Neural progenitor cell (in vitro differentiated cells): ENCODE results near the gene HLF. TPM values are rescaled to one million over a fixed set of nuclear protein-coding genes. Genes with fewer than 3 reads are reported as not detected.

ENCODE experiments used
- DNase-seq: peaks from one replicate; pipeline ENCODE4 v3.0.0-alpha.2; 2016; ENCODE audit warnings: low spot score
- H2AFZ ChIP-seq: fragments of 200-600 bp; sonication (generic); replicated peaks from 2 replicates; pipeline ENCODE4 v1.6.1; 2016; ENCODE audit warnings: antibody characterized with exemption
- H3F3A ChIP-seq: fragments of 200-600 bp; sonication (generic); 2 replicates; pipeline ENCODE4 v1.6.1; 2016; ENCODE audit warnings: antibody characterized with exemption, low read depth
- H3K27ac ChIP-seq: fragments of 200-600 bp; sonication (generic); 2 replicates; pipeline ENCODE4 v1.5.1; 2016; ENCODE audit warnings: mild to moderate bottlenecking
- H3K27me3 ChIP-seq: fragments of 200-600 bp; sonication (generic); 2 replicates; pipeline ENCODE4 v1.6.1; 2016; ENCODE audit warnings: mild to moderate bottlenecking, moderate library complexity
- H3K36me3 ChIP-seq: fragments of 200-600 bp; sonication (generic); 2 replicates; pipeline ENCODE4 v1.5.1; 2016
- H3K4me1 ChIP-seq: fragments of 200-600 bp; sonication (generic); 2 replicates; pipeline ENCODE4 v1.6.1; 2016; ENCODE audit warnings: mixed run types
- H3K4me2 ChIP-seq: fragments of 200-600 bp; sonication (generic); 2 replicates; pipeline ENCODE4 v1.6.1; 2016
- H3K4me3 ChIP-seq: fragments of 200-600 bp; sonication (generic); 2 replicates; pipeline ENCODE4 v1.5.1; 2016
- H3K79me2 ChIP-seq: fragments of 200-600 bp; sonication (generic); 2 replicates; pipeline ENCODE4 v1.6.1; 2016; ENCODE audit warnings: low read depth
- H3K9ac ChIP-seq: fragments of 200-600 bp; sonication (generic); 2 replicates; pipeline ENCODE4 v1.6.1; 2016
- H3K9me3 ChIP-seq: fragments of 200-600 bp; sonication (generic); 2 replicates; pipeline ENCODE4 v1.5.1; 2016; ENCODE audit warnings: low read depth
- H4K20me1 ChIP-seq: fragments of 200-600 bp; sonication (generic); 2 replicates; pipeline ENCODE4 v1.6.1; 2016; ENCODE audit warnings: low read depth
- H3K27ac Mint-ChIP-seq: 3 replicates; pipeline ENCODE4 v1.8.0; 2021; ENCODE audit warnings: mixed read lengths
- H3K27me3 Mint-ChIP-seq: 2 replicates; pipeline ENCODE4 v1.8.0; 2022; ENCODE audit warnings: low read depth, mild to moderate bottlenecking, inconsistent platforms, moderate library complexity, mixed read lengths; ENCODE audit not compliant: insufficient read depth
- H3K36me3 Mint-ChIP-seq: 3 replicates; pipeline ENCODE4 v1.8.0; 2021; ENCODE audit warnings: mixed read lengths
- H3K4me1 Mint-ChIP-seq: 3 replicates; pipeline ENCODE4 v1.8.0; 2021; ENCODE audit warnings: mixed read lengths
- H3K4me3 Mint-ChIP-seq: 3 replicates; pipeline ENCODE4 v1.8.0; 2021; ENCODE audit warnings: mild to moderate bottlenecking, moderate library complexity, mixed read lengths
- H3K9me3 Mint-ChIP-seq: 3 replicates; pipeline ENCODE4 v1.8.0; 2020; ENCODE audit warnings: mixed read lengths
- EZH2 ChIP-seq: fragments of 200-600 bp; sonication (generic); IDR thresholded peaks from 2 replicates; pipeline ENCODE4 v1.6.1; 2017; ENCODE audit warnings: antibody characterized with exemption, mild to moderate bottlenecking, moderate library complexity
- EZH2phosphoT487 ChIP-seq: fragments of 200-600 bp; sonication (generic); IDR thresholded peaks from 2 replicates; pipeline ENCODE4 v1.6.1; 2017; ENCODE audit warnings: antibody characterized with exemption
- total RNA-seq: library from RNA; depleted of rRNA; stranded (reverse); fragments of >200 nt; gene quantifications from 2 replicates; pipeline ENCODE4 v1.2.3, GENCODE V29; 2015; ENCODE audit warnings: low replicate concordance
- TF ChIP-seq, protein P1 (sequence below): fragments of 200-600 bp; sonication (generic); IDR thresholded peaks from 2 replicates; pipeline ENCODE4 v1.5.1; 2017; ENCODE audit warnings: antibody characterized with exemption, mild to moderate bottlenecking

HLF gene
- total RNA-seq, 1 donor from 2014 or later, result 0.11 TPM

DNA sequence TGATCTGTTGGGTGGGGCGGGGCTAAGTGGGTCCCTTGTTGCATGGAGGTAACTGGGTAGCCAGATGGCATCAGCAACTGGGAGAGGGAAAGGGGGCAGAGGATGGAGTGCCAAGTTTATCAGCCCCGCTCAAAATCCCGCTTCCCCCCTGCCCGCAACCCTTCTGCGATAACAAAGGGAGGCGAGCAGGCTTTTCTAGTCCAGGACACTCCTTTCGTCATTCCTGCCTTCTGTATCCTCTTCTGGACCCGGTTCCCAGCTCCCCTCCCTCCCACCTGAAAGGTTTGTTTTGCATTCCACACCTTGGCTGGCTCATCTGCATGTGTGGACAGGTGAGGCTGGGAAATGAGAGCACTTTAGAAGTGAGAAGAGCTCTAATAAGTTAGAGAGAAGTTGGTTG is 53.3 kb downstream of the HLF start:
- no peaks in the 10 kb centered on the region for H3F3A ChIP-seq
- no peak overlapping the region for H2AFZ ChIP-seq
- H3K36me3 ChIP-seq, result no peaks in the 10 kb centered on the region
- no peaks in the 10 kb centered on the region for H3K27me3 ChIP-seq
- H3K79me2 ChIP-seq, result no peaks in the 10 kb centered on the region
- H3K9ac ChIP-seq, result no peak overlapping the region
- TF ChIP-seq, protein P1, sequence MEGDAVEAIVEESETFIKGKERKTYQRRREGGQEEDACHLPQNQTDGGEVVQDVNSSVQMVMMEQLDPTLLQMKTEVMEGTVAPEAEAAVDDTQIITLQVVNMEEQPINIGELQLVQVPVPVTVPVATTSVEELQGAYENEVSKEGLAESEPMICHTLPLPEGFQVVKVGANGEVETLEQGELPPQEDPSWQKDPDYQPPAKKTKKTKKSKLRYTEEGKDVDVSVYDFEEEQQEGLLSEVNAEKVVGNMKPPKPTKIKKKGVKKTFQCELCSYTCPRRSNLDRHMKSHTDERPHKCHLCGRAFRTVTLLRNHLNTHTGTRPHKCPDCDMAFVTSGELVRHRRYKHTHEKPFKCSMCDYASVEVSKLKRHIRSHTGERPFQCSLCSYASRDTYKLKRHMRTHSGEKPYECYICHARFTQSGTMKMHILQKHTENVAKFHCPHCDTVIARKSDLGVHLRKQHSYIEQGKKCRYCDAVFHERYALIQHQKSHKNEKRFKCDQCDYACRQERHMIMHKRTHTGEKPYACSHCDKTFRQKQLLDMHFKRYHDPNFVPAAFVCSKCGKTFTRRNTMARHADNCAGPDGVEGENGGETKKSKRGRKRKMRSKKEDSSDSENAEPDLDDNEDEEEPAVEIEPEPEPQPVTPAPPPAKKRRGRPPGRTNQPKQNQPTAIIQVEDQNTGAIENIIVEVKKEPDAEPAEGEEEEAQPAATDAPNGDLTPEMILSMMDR, result no peak
- H4K20me1 ChIP-seq, result no peaks in the 10 kb centered on the region
- H3K4me1 ChIP-seq, result no peaks in the 10 kb centered on the region
- no peak overlapping the region for H3K27ac Mint-ChIP-seq
- H3K4me1 Mint-ChIP-seq, result no peaks in the 10 kb centered on the region
- no peaks in the 10 kb centered on the region for H3K9me3 ChIP-seq
- no peaks in the 10 kb centered on the region for H3K9me3 Mint-ChIP-seq
- H3K27ac ChIP-seq, result no peak overlapping the region
- no peak overlapping the region for H3K4me3 Mint-ChIP-seq
- no peaks in the 10 kb centered on the region for H3K36me3 Mint-ChIP-seq
- no peak overlapping the region for H3K4me3 ChIP-seq
- DNase-seq, result no peak
- no peak overlapping the region for H3K4me2 ChIP-seq
- no peaks in the 10 kb centered on the region for H3K27me3 Mint-ChIP-seq

DNA sequence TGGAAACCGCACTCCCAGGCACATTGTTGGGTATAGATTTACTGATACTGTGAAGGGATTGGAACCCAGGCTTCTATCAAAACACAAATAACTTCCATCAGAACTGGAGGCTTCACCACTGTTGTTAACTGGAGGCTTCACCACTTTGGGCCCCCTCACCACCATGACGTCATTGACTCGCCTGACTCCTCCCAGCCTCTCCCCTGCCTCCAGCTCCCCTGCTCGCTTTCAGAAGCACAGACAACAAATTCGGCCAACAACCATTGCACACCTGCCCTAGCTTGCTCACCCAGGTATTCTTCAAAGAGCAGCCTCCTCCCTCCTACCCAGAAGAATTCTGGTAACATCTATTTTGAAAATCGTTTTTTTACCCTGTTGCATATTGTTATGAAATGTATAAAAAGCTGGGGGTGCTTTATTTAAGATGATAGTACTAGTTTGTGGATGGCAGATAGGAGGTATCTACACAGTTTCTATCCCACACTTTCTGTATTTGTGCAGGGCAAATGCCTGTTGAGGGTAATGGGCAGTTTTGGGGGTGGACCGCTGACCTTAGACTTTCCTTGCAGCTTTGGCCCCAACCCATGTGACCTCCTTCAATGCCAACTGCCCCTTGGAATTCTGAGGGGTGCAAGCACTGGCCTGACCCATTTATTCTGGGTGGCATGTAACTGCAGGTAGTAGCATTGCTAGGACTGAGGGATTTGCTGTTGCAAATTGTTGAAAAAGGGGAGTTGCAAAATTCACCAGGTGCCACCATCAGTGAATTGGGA is 54.1 kb downstream of the HLF start:
- Mint-ChIP-seq H3K9me3 (no peaks in the 10 kb centered on the region), H3K4me1 (no peaks in the 10 kb centered on the region), H3K4me3 (no peak overlapping the region), H3K36me3 (no peaks in the 10 kb centered on the region), H3K27ac (peak overlapping the region; percentile 64), H3K27me3 (no peaks in the 10 kb centered on the region)
- no peak for DNase-seq
- Histone ChIP-seq H3K4me3 (no peak overlapping the region), H3F3A (no peaks in the 10 kb centered on the region), H3K36me3 (no peaks in the 10 kb centered on the region), H3K4me2 (no peak overlapping the region), H3K9me3 (no peaks in the 10 kb centered on the region), H3K9ac (no peak overlapping the region), H3K79me2 (no peaks in the 10 kb centered on the region), H2AFZ (no peak overlapping the region), H4K20me1 (no peaks in the 10 kb centered on the region), H3K27me3 (no peaks in the 10 kb centered on the region), H3K27ac (no peak overlapping the region), H3K4me1 (no peaks in the 10 kb centered on the region)
- no peak for TF ChIP-seq EZH2phosphoT487
- no peak for TF ChIP-seq EZH2

DNA sequence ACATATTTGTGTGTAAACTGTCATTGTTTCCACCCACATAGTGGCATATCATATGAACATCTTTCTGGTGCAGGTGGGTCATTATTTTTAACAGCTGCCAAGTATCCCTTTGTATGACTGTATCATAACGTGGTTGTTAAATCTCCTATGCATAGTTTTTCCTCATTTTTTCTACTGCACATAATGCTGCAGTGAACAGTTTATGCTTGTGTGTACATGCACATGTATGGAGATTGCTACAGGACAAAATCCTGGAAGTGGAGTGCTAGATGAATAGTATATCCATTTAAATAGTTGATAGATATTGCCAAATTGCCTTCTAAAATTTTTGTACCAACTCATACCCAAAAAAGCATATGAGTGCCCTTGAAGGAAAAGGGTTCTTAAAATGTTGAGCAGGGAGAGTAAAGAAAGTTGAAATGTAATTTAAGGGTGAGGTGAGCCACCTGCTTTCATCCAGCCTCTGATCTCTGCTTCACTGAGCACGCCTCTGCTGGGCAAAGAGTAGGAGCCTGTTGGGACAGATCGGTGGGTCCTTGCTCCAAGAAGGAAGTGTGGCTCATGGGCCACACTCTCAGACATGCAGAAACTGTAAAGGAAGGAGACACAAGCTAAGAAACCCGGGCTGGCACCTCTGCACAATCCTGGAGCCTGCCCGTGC is 55.3 kb downstream of the HLF start:
- H3K9me3 ChIP-seq, result no peaks in the 10 kb centered on the region
- H3K27ac Mint-ChIP-seq, result no peak overlapping the region
- H3K4me1 Mint-ChIP-seq, result no peaks in the 10 kb centered on the region
- H4K20me1 ChIP-seq, result no peaks in the 10 kb centered on the region
- no peaks in the 10 kb centered on the region for H3K4me1 ChIP-seq
- H3K36me3 ChIP-seq, result no peaks in the 10 kb centered on the region
- no peaks in the 10 kb centered on the region for H3F3A ChIP-seq
- DNase-seq, result no peak
- H3K9me3 Mint-ChIP-seq, result no peaks in the 10 kb centered on the region
- H3K79me2 ChIP-seq, result no peaks in the 10 kb centered on the region
- no peaks in the 10 kb centered on the region for H3K27me3 Mint-ChIP-seq
- TF ChIP-seq EZH2, result no peak
- H3K4me3 Mint-ChIP-seq, result no peak overlapping the region
- H3K27me3 ChIP-seq, result no peaks in the 10 kb centered on the region
- H3K4me3 ChIP-seq, result no peak overlapping the region
- no peak overlapping the region for H3K27ac ChIP-seq
- no peak overlapping the region for H3K4me2 ChIP-seq
- H2AFZ ChIP-seq, result no peak overlapping the region
- no peaks in the 10 kb centered on the region for H3K36me3 Mint-ChIP-seq
- no peak overlapping the region for H3K9ac ChIP-seq

DNA sequence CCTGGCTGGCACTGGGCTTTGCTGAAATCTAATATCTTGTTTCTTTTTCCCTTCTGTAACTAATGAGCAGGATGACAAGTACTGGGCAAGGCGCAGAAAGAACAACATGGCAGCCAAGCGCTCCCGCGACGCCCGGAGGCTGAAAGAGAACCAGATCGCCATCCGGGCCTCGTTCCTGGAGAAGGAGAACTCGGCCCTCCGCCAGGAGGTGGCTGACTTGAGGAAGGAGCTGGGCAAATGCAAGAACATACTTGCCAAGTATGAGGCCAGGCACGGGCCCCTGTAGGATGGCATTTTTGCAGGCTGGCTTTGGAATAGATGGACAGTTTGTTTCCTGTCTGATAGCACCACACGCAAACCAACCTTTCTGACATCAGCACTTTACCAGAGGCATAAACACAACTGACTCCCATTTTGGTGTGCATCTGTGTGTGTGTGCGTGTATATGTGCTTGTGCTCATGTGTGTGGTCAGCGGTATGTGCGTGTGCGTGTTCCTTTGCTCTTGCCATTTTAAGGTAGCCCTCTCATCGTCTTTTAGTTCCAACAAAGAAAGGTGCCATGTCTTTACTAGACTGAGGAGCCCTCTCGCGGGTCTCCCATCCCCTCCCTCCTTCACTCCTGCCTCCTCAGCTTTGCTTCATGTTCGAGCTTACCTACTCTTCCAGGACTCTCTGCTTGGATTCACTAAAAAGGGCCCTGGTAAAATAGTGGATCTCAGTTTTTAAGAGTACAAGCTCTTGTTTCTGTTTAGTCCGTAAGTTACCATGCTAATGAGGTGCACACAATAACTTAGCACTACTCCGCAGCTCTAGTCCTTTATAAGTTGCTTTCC is 56.0 kb downstream of the HLF start:
- Mint-ChIP-seq H3K4me3 (no peak overlapping the region), H3K4me1 (no peaks in the 10 kb centered on the region), H3K27ac (no peak overlapping the region), H3K9me3 (no peaks in the 10 kb centered on the region), H3K36me3 (no peaks in the 10 kb centered on the region), H3K27me3 (no peaks in the 10 kb centered on the region)
- no peaks in the 10 kb centered on the region for H3K4me1 ChIP-seq
- DNase-seq, result no peak
- no peak overlapping the region for H2AFZ ChIP-seq
- no peak overlapping the region for H3K9ac ChIP-seq
- no peaks in the 10 kb centered on the region for H3F3A ChIP-seq
- H3K36me3 ChIP-seq, result no peaks in the 10 kb centered on the region
- no peaks in the 10 kb centered on the region for H3K79me2 ChIP-seq
- no peak overlapping the region for H3K4me3 ChIP-seq
- no peaks in the 10 kb centered on the region for H3K27me3 ChIP-seq
- H3K27ac ChIP-seq, result no peak overlapping the region
- H3K9me3 ChIP-seq, result no peaks in the 10 kb centered on the region
- no peak overlapping the region for H3K4me2 ChIP-seq
- no peaks in the 10 kb centered on the region for H4K20me1 ChIP-seq
- TF ChIP-seq EZH2phosphoT487 (no peak), EZH2 (no peak)
- TF ChIP-seq, protein P1, result no peak
